Caco-2 (cell line): ENCODE results near the gene ZDHHC14. TPM values are rescaled to one million over a fixed set of nuclear protein-coding genes. Genes with fewer than 3 reads are reported as not detected.

ENCODE experiments used
- BruUV-seq: library from RNA; stranded (reverse); fragments of 400-500 nt; replicated peaks from 2 replicates; lab custom pipeline; 2021; lab: Mats Ljungman, UMichigan
- CTCF ChIA-PET: fragments of 300-600 bp; sonication (Branson Sonifier 250); formaldehyde crosslinking; loops from one replicate; lab custom pipeline; 2022; ENCODE audit warnings: antibody characterized with exemption; lab: Charles Lee
- POLR2A ChIA-PET: fragments of 300-600 bp; sonication (Branson Sonifier 250); formaldehyde crosslinking; loops from one replicate; lab custom pipeline; 2022; ENCODE audit warnings: antibody characterized with exemption; lab: Charles Lee
- DNase-seq, 2 experiments: peaks; one replicate each; pipeline versions ENCODE4 v3.0.0 to v3.0.0-alpha.2; 2020 to 2022
- H3K27me3 ChIP-seq: replicated peaks from 2 replicates; pipeline ENCODE4 v1.6.0; 2011; ENCODE audit warnings: low read length; ENCODE audit not compliant: control insufficient read depth, insufficient read depth
- H3K36me3 ChIP-seq: 2 replicates; pipeline ENCODE4 v1.5.1; 2011; ENCODE audit warnings: low read length; ENCODE audit not compliant: control insufficient read depth, insufficient read depth
- H3K4me1 ChIP-seq: fragments of 250-450 bp; sonication (Bioruptor Pico); 2 replicates; pipeline ENCODE4 v1.5.1; 2020; ENCODE audit warnings: mild to moderate bottlenecking
- H3K4me3 ChIP-seq: 2 replicates; pipeline ENCODE4 v1.5.1; 2011; ENCODE audit warnings: low read depth, mild to moderate bottlenecking, control low read depth, low read length
- H3K9me3 ChIP-seq: fragments of 250-450 bp; sonication (Bioruptor Pico); 2 replicates; pipeline ENCODE4 v1.5.1; 2020; ENCODE audit warnings: mild to moderate bottlenecking, moderate library complexity
- H3K27ac Mint-ChIP-seq: one replicate; pipeline ENCODE4 v1.8.0; 2022; ENCODE audit warnings: mixed read lengths; ENCODE audit not compliant: unreplicated experiment
- H3K27me3 Mint-ChIP-seq: one replicate; pipeline ENCODE4 v1.8.0; 2022; ENCODE audit warnings: mixed read lengths; ENCODE audit not compliant: insufficient read depth, unreplicated experiment
- H3K36me3 Mint-ChIP-seq: one replicate; pipeline ENCODE4 v1.8.0; 2022; ENCODE audit warnings: mild to moderate bottlenecking, mixed read lengths; ENCODE audit not compliant: insufficient read depth, unreplicated experiment
- H3K4me1 Mint-ChIP-seq: one replicate; pipeline ENCODE4 v1.8.0; 2022; ENCODE audit warnings: low read depth, mixed read lengths; ENCODE audit not compliant: unreplicated experiment
- H3K4me3 Mint-ChIP-seq: one replicate; pipeline ENCODE4 v1.8.0; 2022; ENCODE audit warnings: mild to moderate bottlenecking, moderate library complexity, mixed read lengths; ENCODE audit not compliant: unreplicated experiment
- H3K9me3 Mint-ChIP-seq: one replicate; pipeline ENCODE4 v1.8.0; 2022; ENCODE audit warnings: mixed read lengths; ENCODE audit not compliant: unreplicated experiment
- intact Hi-C: fragments of 100-400 bp; cut with micrococcal nuclease; formaldehyde crosslinking; loops from one replicate; pipeline ENCODE4 v1.10.0; 2022; ENCODE audit not compliant: unreplicated experiment
- total RNA-seq: library from RNA; stranded (reverse); gene quantifications from 2 replicates; pipeline ENCODE4 v1.2.3, GENCODE V29; 2022
- TF ChIP-seq, protein P1 (sequence below), 2 experiments: fragments of 200-600 bp in 1 of 2; IDR thresholded peaks; 1 replicate in 1 of 2; 2 replicates in 1 of 2; pipeline versions ENCODE4 v1.5.1 to v1.8.0; 2011 to 2022; ENCODE audit warnings: antibody characterized with exemption in 1 of 2, control low read depth in 1 of 2, inconsistent platforms in 1 of 2, low read depth in 1 of 2, low read length in 1 of 2, mild to moderate bottlenecking in 1 of 2, moderate library complexity in 1 of 2; ENCODE audit not compliant: insufficient read depth in 1 of 2, severe bottlenecking in 1 of 2, unreplicated experiment in 1 of 2

Gene ZDHHC14
- total RNA-seq, 1 experiment from 2014 or later, result 22.1 TPM

GRCh38 chr6:157513619-157514485 lies 132.9 kb downstream of the ZDHHC14 start:
- Mint-ChIP-seq H3K27me3 (no peaks in the 10 kb centered on the region), H3K36me3 (peaks cover 30% of the 10 kb centered on the region), H3K4me3 (no peak overlapping the region), H3K27ac (no peak overlapping the region), H3K9me3 (no peaks in the 10 kb centered on the region), H3K4me1 (peaks cover 26% of the 10 kb centered on the region)
- H3K4me3 ChIP-seq, result no peak overlapping the region
- DNase-seq, result no peak
- POLR2A ChIA-PET, result interaction anchor here (0.6 to 1.2 kb wide), 2 partner anchors 18 to 28 kb away, joined by 3 to 6 read pairs; no protein-coding TSS in a partner anchor
- H3K36me3 ChIP-seq, result no peaks in the 10 kb centered on the region
- intact Hi-C loops, result no loop called here
- CTCF ChIA-PET, result interaction anchor here (1.0 to 1.2 kb wide), 3 partner anchors 15 to 199 kb away, joined by 3 to 5 read pairs (median 3); no protein-coding TSS in a partner anchor
- peaks cover 28% of the 10 kb centered on the region for H3K4me1 ChIP-seq
- no peaks in the 10 kb centered on the region for H3K27me3 ChIP-seq
- H3K9me3 ChIP-seq, result no peaks in the 10 kb centered on the region
- no TSS peak for BruUV-seq
- TF ChIP-seq, protein P1, sequence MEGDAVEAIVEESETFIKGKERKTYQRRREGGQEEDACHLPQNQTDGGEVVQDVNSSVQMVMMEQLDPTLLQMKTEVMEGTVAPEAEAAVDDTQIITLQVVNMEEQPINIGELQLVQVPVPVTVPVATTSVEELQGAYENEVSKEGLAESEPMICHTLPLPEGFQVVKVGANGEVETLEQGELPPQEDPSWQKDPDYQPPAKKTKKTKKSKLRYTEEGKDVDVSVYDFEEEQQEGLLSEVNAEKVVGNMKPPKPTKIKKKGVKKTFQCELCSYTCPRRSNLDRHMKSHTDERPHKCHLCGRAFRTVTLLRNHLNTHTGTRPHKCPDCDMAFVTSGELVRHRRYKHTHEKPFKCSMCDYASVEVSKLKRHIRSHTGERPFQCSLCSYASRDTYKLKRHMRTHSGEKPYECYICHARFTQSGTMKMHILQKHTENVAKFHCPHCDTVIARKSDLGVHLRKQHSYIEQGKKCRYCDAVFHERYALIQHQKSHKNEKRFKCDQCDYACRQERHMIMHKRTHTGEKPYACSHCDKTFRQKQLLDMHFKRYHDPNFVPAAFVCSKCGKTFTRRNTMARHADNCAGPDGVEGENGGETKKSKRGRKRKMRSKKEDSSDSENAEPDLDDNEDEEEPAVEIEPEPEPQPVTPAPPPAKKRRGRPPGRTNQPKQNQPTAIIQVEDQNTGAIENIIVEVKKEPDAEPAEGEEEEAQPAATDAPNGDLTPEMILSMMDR (IDR thresholded peaks at IDR 0.05; ENCODE audit: insufficient read depth in 1 of 2, low read depth in 1 of 2, low read length in 1 of 2, severe bottlenecking in 1 of 2, unreplicated experiment in 1 of 2), result no peak

- H3K36me3 ChIP-seq, result no peaks in the 10 kb centered on the region
- H3K36me3 Mint-ChIP-seq, result peaks cover 26% of the 10 kb centered on the region
- ChIA-PET CTCF (interaction anchor here (0.6 kb wide), 1 partner anchor 99 kb away, joined by 3 read pairs; no protein-coding TSS in a partner anchor), POLR2A (no interaction called here)
- no peaks in the 10 kb centered on the region for H3K9me3 ChIP-seq
- no TSS peak for BruUV-seq
- TF ChIP-seq, protein P1 (IDR thresholded peaks at IDR 0.05; ENCODE audit: insufficient read depth in 1 of 2, low read depth in 1 of 2, low read length in 1 of 2, severe bottlenecking in 1 of 2, unreplicated experiment in 1 of 2), result no peak
- no peak for DNase-seq
- H3K4me3 Mint-ChIP-seq, result no peak overlapping the region
- peaks cover 26% of the 10 kb centered on the region for H3K4me1 Mint-ChIP-seq
- H3K27me3 ChIP-seq, result no peaks in the 10 kb centered on the region
- intact Hi-C loops, result no loop called here
- H3K4me1 ChIP-seq, result peaks cover 29% of the 10 kb centered on the region
- no peaks in the 10 kb centered on the region for H3K9me3 Mint-ChIP-seq
- no peak overlapping the region for H3K4me3 ChIP-seq
- no peak overlapping the region for H3K27ac Mint-ChIP-seq
- H3K27me3 Mint-ChIP-seq, result no peaks in the 10 kb centered on the region
Observed at GRCh38 chr6:157514659-157515496, 133.9 kb downstream of the ZDHHC14 start.
